HepG2 (cell line): ENCODE measurements around the gene EEF1A1. TPM values are rescaled to one million over a fixed set of nuclear protein-coding genes. Genes with fewer than 3 reads are reported as not detected.
"Not testable (repeated sequence)": the region's sequence is repeated elsewhere in the genome, so short reads cannot be mapped to it uniquely, and the experiment has no call there.

Source experiments
- ATAC-seq: fragments of 200-7000 bp; cut with Tn5 transposase; 3 replicates; pipeline ENCODE4 v1.9.1; 2020; ENCODE audit warnings: mild to moderate bottlenecking, moderate library complexity
- BruUV-seq: library from RNA; stranded (reverse); fragments of 400-500 nt; replicated peaks from 2 replicates; lab custom pipeline; 2021; lab: Mats Ljungman, UMichigan
- CTCF ChIA-PET: fragments of 300-600 bp; formaldehyde crosslinking; extraction: SDS; loops from one replicate; lab custom pipeline; 2021; ENCODE audit warnings: low total read pairs, inconsistent platforms, low intra/inter-chr PET ratio; lab: Yijun Ruan, JAX
- POLR2A ChIA-PET: fragments of 350-600 bp; sonication (Branson Sonifier 250); formaldehyde crosslinking; loops from one replicate; lab custom pipeline; 2020; ENCODE audit warnings: antibody characterized with exemption, inconsistent platforms; lab: Yijun Ruan, JAX
- DNase-seq: peaks from one replicate; pipeline ENCODE4 v3.0.0-alpha.2; 2015; ENCODE audit warnings: low spot score
- FAIRE-seq: peaks from 3 replicates; lab custom pipeline; 2011; peaks lifted over from hg19 to GRCh38; lab: Jason Lieb, UNC
- H2AFZ ChIP-seq: one replicate; pipeline ENCODE4 v1.6.1; 2011; ENCODE audit warnings: low read length, inconsistent platforms
- H3K27ac ChIP-seq: fragments of 300-600 bp; 3 replicates; pipeline ENCODE4 v1.8.0; 2011; ENCODE audit warnings: mixed run types, mild to moderate bottlenecking, mixed read lengths, low read length, inconsistent platforms; ENCODE audit not compliant: insufficient read depth; ENCODE audit errors: extremely low read length
- H3K27me3 ChIP-seq, 2 experiments: fragments of 200-600 bp in 1 of 2; 2 replicates in 1 of 2; 3 replicates in 1 of 2; pipeline versions ENCODE4 v1.6.0 to v1.8.0; 2011; ENCODE audit warnings: low read length in 2 of 2, mild to moderate bottlenecking in 2 of 2, moderate library complexity in 2 of 2, inconsistent platforms in 1 of 2; ENCODE audit not compliant: insufficient read depth in 2 of 2, control insufficient read depth in 1 of 2
- H3K36me3 ChIP-seq, 2 experiments: fragments of 200-600 bp in 1 of 2; replicated peaks in 1 of 2; 2 replicates in 1 of 2; 3 replicates in 1 of 2; pipeline versions ENCODE4 v1.5.1 to v1.8.0; 2011; ENCODE audit warnings: low read length in 2 of 2, inconsistent platforms in 1 of 2; ENCODE audit not compliant: insufficient read depth in 2 of 2, control insufficient read depth in 1 of 2
- H3K4me1 ChIP-seq: 2 replicates; pipeline ENCODE4 v1.5.1; 2012; ENCODE audit warnings: low read length, inconsistent platforms; ENCODE audit not compliant: insufficient read depth
- H3K4me2 ChIP-seq: 2 replicates; pipeline ENCODE4 v1.6.0; 2011; ENCODE audit warnings: low read depth, low read length, inconsistent platforms
- H3K4me3 ChIP-seq, 3 experiments: fragments of 200-600 bp in 1 of 3; sonication (generic), shearing (Covaris generic) in 1 of 3; replicated peaks in 1 of 3; 2 replicates each; pipeline ENCODE4 v1.5.1; 2011 to 2016; ENCODE audit warnings: low read length in 3 of 3, inconsistent platforms in 2 of 3, low read depth in 2 of 3, mild to moderate bottlenecking in 2 of 3, control low read depth in 1 of 3, mixed read lengths in 1 of 3; ENCODE audit not compliant: insufficient read depth in 1 of 3
- H3K79me2 ChIP-seq: one replicate; pipeline ENCODE4 v1.6.1; 2011; ENCODE audit warnings: low read length, inconsistent platforms; ENCODE audit not compliant: insufficient read depth
- H3K9ac ChIP-seq: 2 replicates; pipeline ENCODE4 v1.6.0; 2011; ENCODE audit warnings: mild to moderate bottlenecking, low read depth, low read length, inconsistent platforms; ENCODE audit not compliant: insufficient read depth
- H3K9me3 ChIP-seq: 2 replicates; pipeline ENCODE4 v1.5.1; 2012; ENCODE audit warnings: mild to moderate bottlenecking, low read length
- H4K20me1 ChIP-seq: 2 replicates; pipeline ENCODE4 v1.6.0; 2011; ENCODE audit warnings: inconsistent platforms, mild to moderate bottlenecking, low read length, moderate library complexity; ENCODE audit not compliant: insufficient read depth
- ARHGAP35 ChIP-seq: sonication (generic); formaldehyde crosslinking; IDR thresholded peaks from 2 replicates; pipeline ENCODE4 v1.9.0; 2022; ENCODE audit warnings: mild to moderate bottlenecking, inconsistent platforms, moderate library complexity, missing genetic modification reagents, borderline replicate concordance
- HNRNPUL1 ChIP-seq: fragments of 200-400 bp; formaldehyde crosslinking; IDR thresholded peaks from 2 replicates; pipeline ENCODE4 v1.6.1; 2017; ENCODE audit warnings: low read depth, mild to moderate bottlenecking, low read length, moderate library complexity
- NFYC ChIP-seq: IDR thresholded peaks from 2 replicates; pipeline ENCODE4 v1.6.1; 2016; ENCODE audit warnings: missing genetic modification reagents, missing compliant biosample characterization
- TBX2 ChIP-seq: sonication (generic); formaldehyde crosslinking; IDR thresholded peaks from 2 replicates; pipeline ENCODE4 v1.5.0; 2020; ENCODE audit warnings: missing genetic modification reagents, mild to moderate bottlenecking, borderline replicate concordance
- WGBS: methylation state at CpG from one replicate; pipeline ENCODE4 v1.1.6; 2017; ENCODE audit warnings: low lambda C conversion rate; 5-methylcytosine and 5-hydroxymethylcytosine counted together
- in situ Hi-C: cut with HindIII; loops from 2 replicates; pipeline ENCODE4 v1.10.0; 2017; ENCODE audit warnings: low pct_unique_long_range_greater_than_20kb; ENCODE audit not compliant: extremely low pct_ligation_motif_present
- intact Hi-C: fragments of 100-400 bp; cut with micrococcal nuclease; formaldehyde crosslinking; loops from one replicate; pipeline ENCODE4 v1.10.0; 2022; ENCODE audit not compliant: unreplicated experiment
- polyA plus RNA-seq, 8 experiments: library from polyadenylated mRNA; depleted of rRNA in 3 of 8; stranded (reverse) in 7 of 8; unstranded in 1 of 8; fragments of >200 nt; fragmentation: Illumina TruSeq in 4 of 8; extraction: Trizol in 4 of 8; gene quantifications; 2 replicates each; pipeline versions ENCODE4 v1.2.1 to v1.2.3, GENCODE V29; 2011 to 2016; ENCODE audit warnings: low read depth in 4 of 8, missing spikeins in 1 of 8, mixed read lengths in 1 of 8; ENCODE audit not compliant: insufficient read depth in 1 of 8
- total RNA-seq, 5 experiments: library from RNA; depleted of rRNA; stranded (reverse); fragments of >200 nt; fragmentation: Illumina TruSeq; extraction: Trizol; gene quantifications; 2 replicates each; pipeline ENCODE4 v1.2.3, GENCODE V29; 2016; ENCODE audit warnings: low read depth in 1 of 5

Gene EEF1A1
- total and polyA plus RNA-seq, 2 of the 13 experiments (the other 11 are each of a cell fraction or from before 2014, with no cell fraction given): 13,726 to 17,172 TPM

- H3K36me3 ChIP-seq: no peaks in the 10 kb centered on the region
- CTCF ChIA-PET: no interaction called here
Observed at GRCh38 chr6:73542891-73543290, 22.1 kb upstream of the EEF1A1 start.

GRCh38 chr6:73542481-73542880 is 21.6 kb upstream of the EEF1A1 start:
- BruUV-seq, H3K27me3 ChIP-seq, H3K36me3 ChIP-seq, CTCF ChIA-PET, DNase-seq, FAIRE-seq, H3K9ac ChIP-seq, H3K27ac ChIP-seq, H4K20me1 ChIP-seq, in situ Hi-C loops, intact Hi-C loops, H2AFZ ChIP-seq, H3K4me2 ChIP-seq, H3K79me2 ChIP-seq, H3K4me3 ChIP-seq, ATAC-seq, H3K4me1 ChIP-seq, H3K9me3 ChIP-seq: not testable (repeated sequence)
- POLR2A ChIA-PET: interaction anchor here (2.2 kb wide), 1 partner anchor 23 kb away, joined by 5 read pairs; no protein-coding TSS in a partner anchor
- WGBS: 80% methylated on average over 3 of the region's 3 CpGs

More at GRCh38 chr6:73542891-73543290, 22.1 kb upstream of the EEF1A1 start:
- 50% methylated on average over 5 of the region's 5 CpGs for WGBS
- H3K4me1 ChIP-seq: peaks cover 2% of the 10 kb centered on the region
- BruUV-seq: no TSS peak
- H3K4me3 ChIP-seq: no peak overlapping the region
- H3K9me3 ChIP-seq: no peaks in the 10 kb centered on the region
- H3K4me2 ChIP-seq: no peak overlapping the region
- intact Hi-C loops (no loop called here), in situ Hi-C loops (no loop called here)
- TF ChIP-seq ARHGAP35 (no peak), HNRNPUL1 (no peak), NFYC (CRISPR knock-in tag) (no peak), TBX2 (no peak)
- POLR2A ChIA-PET: interaction anchor here (2.2 kb wide), 1 partner anchor 23 kb away, joined by 5 read pairs; no protein-coding TSS in a partner anchor
- no peak for FAIRE-seq
- no peak for ATAC-seq
- no peak overlapping the region for H2AFZ ChIP-seq
- no peaks in the 10 kb centered on the region for H3K79me2 ChIP-seq
- DNase-seq: no peak
- H3K27ac ChIP-seq: no peak overlapping the region
- H3K27me3 ChIP-seq: no peaks in the 10 kb centered on the region
- H3K9ac ChIP-seq: no peak overlapping the region
- H4K20me1 ChIP-seq: no peaks in the 10 kb centered on the region
